ENCODE data around the gene PREB. TPM values are rescaled to one million over a fixed set of nuclear protein-coding genes. Genes with fewer than 3 reads are reported as not detected.

PREB gene
- total RNA-seq, 1 donor from 2014 or later = 42.9 TPM

GRCh38 chr2:27148801-27149439 is 14.5 kb upstream of the PREB start, which contains the start of gene TCF23:
TSS of gene TCF23 (plus strand) at chr2:27149004. CDS start at chr2:27149134, 130 bp downstream.
- TF ChIP-seq, protein P1, sequence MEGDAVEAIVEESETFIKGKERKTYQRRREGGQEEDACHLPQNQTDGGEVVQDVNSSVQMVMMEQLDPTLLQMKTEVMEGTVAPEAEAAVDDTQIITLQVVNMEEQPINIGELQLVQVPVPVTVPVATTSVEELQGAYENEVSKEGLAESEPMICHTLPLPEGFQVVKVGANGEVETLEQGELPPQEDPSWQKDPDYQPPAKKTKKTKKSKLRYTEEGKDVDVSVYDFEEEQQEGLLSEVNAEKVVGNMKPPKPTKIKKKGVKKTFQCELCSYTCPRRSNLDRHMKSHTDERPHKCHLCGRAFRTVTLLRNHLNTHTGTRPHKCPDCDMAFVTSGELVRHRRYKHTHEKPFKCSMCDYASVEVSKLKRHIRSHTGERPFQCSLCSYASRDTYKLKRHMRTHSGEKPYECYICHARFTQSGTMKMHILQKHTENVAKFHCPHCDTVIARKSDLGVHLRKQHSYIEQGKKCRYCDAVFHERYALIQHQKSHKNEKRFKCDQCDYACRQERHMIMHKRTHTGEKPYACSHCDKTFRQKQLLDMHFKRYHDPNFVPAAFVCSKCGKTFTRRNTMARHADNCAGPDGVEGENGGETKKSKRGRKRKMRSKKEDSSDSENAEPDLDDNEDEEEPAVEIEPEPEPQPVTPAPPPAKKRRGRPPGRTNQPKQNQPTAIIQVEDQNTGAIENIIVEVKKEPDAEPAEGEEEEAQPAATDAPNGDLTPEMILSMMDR (IDR thresholded peaks at IDR 0.05; ENCODE audit: unreplicated experiment) = no peak
- H3K27me3 Mint-ChIP-seq (ENCODE audit: unreplicated experiment) = peaks cover 2% of the 10 kb centered on the region
- no peaks in the 10 kb centered on the region for H3K9me3 Mint-ChIP-seq (ENCODE audit: unreplicated experiment)
- peak within 1 kb of the TSS; percentile 21 for H3K27ac Mint-ChIP-seq (ENCODE audit: unreplicated experiment)
- H3K36me3 Mint-ChIP-seq (ENCODE audit: low read depth, unreplicated experiment) = no peaks in the 10 kb centered on the region
- no peaks in the 10 kb centered on the region for H3K4me1 Mint-ChIP-seq (ENCODE audit: unreplicated experiment)
- DNase-seq (ENCODE audit: low spot score) = no peak
- H3K4me3 Mint-ChIP-seq (ENCODE audit: unreplicated experiment) = no peak within 1 kb of the TSS

DNA sequence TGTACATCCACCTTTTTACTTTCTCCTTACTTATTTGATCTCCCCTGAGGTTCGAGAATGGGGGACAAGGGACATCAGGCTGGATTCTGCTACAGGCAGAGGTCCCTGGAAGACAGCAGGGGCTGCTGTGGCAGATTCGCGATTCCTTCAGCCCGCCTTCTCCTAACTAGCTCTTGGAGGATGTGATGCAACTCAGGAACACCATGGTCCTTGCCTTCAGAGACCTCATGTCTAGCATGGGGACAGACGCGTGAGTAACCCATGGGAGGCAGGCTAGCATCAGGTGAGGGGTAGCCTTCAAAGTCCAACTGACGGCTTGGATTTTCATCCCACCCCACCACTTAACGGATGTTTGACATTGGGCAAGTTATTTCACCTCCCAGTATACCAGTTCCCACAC is 13.5 kb upstream of the PREB start:
- H3K36me3 Mint-ChIP-seq (ENCODE audit: low read depth, unreplicated experiment) = no peaks in the 10 kb centered on the region
- TF ChIP-seq, protein P1 (IDR thresholded peaks at IDR 0.05; ENCODE audit: unreplicated experiment) = no peak
- H3K9me3 Mint-ChIP-seq (ENCODE audit: unreplicated experiment) = no peaks in the 10 kb centered on the region
- no peak for DNase-seq (ENCODE audit: low spot score)
- no peak overlapping the region for H3K27ac Mint-ChIP-seq (ENCODE audit: unreplicated experiment)
- H3K27me3 Mint-ChIP-seq (ENCODE audit: unreplicated experiment) = peaks cover 4% of the 10 kb centered on the region
- H3K4me3 Mint-ChIP-seq (ENCODE audit: unreplicated experiment) = no peak overlapping the region
- H3K4me1 Mint-ChIP-seq (ENCODE audit: unreplicated experiment) = no peaks in the 10 kb centered on the region

- Mint-ChIP-seq H3K27ac (ENCODE audit: unreplicated experiment) (no peak overlapping the region), H3K9me3 (ENCODE audit: unreplicated experiment) (no peaks in the 10 kb centered on the region)
- DNase-seq (ENCODE audit: low spot score) = no peak
These were observed 11.2 kb upstream of the PREB start for GRCh38 chr2:27145682-27146081.

GRCh38 chr2:27143285-27143684 is 8.8 kb upstream of the PREB start:
- no peaks in the 10 kb centered on the region for H3K9me3 Mint-ChIP-seq (ENCODE audit: unreplicated experiment)
- no peaks in the 10 kb centered on the region for H3K36me3 Mint-ChIP-seq (ENCODE audit: low read depth, unreplicated experiment)
- H3K4me3 Mint-ChIP-seq (ENCODE audit: unreplicated experiment) = no peak overlapping the region
- H3K27me3 Mint-ChIP-seq (ENCODE audit: unreplicated experiment) = peaks cover 7% of the 10 kb centered on the region
- TF ChIP-seq, protein P1 (IDR thresholded peaks at IDR 0.05; ENCODE audit: unreplicated experiment) = no peak
- no peak overlapping the region for H3K27ac Mint-ChIP-seq (ENCODE audit: unreplicated experiment)
- no peak for DNase-seq (ENCODE audit: low spot score)
- H3K4me1 Mint-ChIP-seq (ENCODE audit: unreplicated experiment) = no peaks in the 10 kb centered on the region

More at GRCh38 chr2:27145682-27146081, 11.2 kb upstream of the PREB start:
- Mint-ChIP-seq H3K4me1 (ENCODE audit: unreplicated experiment) (no peaks in the 10 kb centered on the region), H3K4me3 (ENCODE audit: unreplicated experiment) (no peak overlapping the region), H3K27me3 (ENCODE audit: unreplicated experiment) (peaks cover 4% of the 10 kb centered on the region), H3K36me3 (ENCODE audit: low read depth, unreplicated experiment) (no peaks in the 10 kb centered on the region)
- TF ChIP-seq, protein P1 (IDR thresholded peaks at IDR 0.05; ENCODE audit: unreplicated experiment) = no peak

GRCh38 chr2:27139310-27139709 is 4.9 kb upstream of the PREB start, which contains the start of gene PRR30:
TSS of gene PRR30 (minus strand) at chr2:27139410. CDS start at chr2:27138329, 1,081 bp downstream.
- H3K9me3 Mint-ChIP-seq (ENCODE audit: unreplicated experiment) = no peaks in the 10 kb centered on the region
- no peak for DNase-seq (ENCODE audit: low spot score)
- H3K4me1 Mint-ChIP-seq (ENCODE audit: unreplicated experiment) = no peaks in the 10 kb centered on the region
- H3K36me3 Mint-ChIP-seq (ENCODE audit: low read depth, unreplicated experiment) = no peaks in the 10 kb centered on the region
- H3K4me3 Mint-ChIP-seq (ENCODE audit: unreplicated experiment) = no peak within 1 kb of the TSS
- peaks cover 6% of the 10 kb centered on the region for H3K27me3 Mint-ChIP-seq (ENCODE audit: unreplicated experiment)
- H3K27ac Mint-ChIP-seq (ENCODE audit: unreplicated experiment) = no peak within 1 kb of the TSS
- TF ChIP-seq, protein P1 (IDR thresholded peaks at IDR 0.05; ENCODE audit: unreplicated experiment) = no peak

All from endothelial cell (in vitro differentiated cells).